Coronary artery (tissue), 2 donors: ENCODE data around the gene ZNF541.

ENCODE experiments used
- DNase-seq: peaks from one replicate; pipeline ENCODE4 v3.0.0-alpha.2; 2017; ENCODE audit warnings: low spot score
- H3K27ac ChIP-seq, 2 donors: fragments of 200-600 bp; sonication (generic); one replicate each; pipeline ENCODE4 v1.5.1; 2016 to 2019
- H3K4me3 ChIP-seq: fragments of 200-600 bp; sonication (generic); 2 replicates; pipeline ENCODE4 v1.5.1; 2016; ENCODE audit warnings: mild to moderate bottlenecking, moderate library complexity
- TF ChIP-seq, protein P1 (sequence below): fragments of 200-600 bp; sonication (generic); IDR thresholded peaks from one replicate; pipeline ENCODE4 v1.5.1; 2019; ENCODE audit warnings: antibody characterized with exemption

Gene ZNF541

DNA sequence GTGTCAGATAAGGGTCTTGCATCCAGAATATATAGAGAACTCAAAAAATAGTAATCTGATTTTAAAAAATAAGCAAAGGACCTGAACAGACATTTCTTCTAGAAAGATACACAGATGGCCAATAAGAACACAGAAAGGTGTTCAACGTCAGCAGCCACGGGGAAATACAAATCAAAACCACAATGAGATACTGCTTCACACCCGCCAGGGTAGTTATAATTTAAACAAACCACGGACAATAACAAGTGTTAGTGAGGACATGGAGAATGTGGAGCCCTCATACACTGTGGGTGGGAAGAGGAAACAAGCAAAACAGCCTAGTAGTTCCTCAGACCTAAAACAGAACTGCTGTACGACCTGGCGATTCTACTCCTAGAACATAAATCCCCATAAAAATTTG lies 31.4 kb downstream of the ZNF541 start:
- TF ChIP-seq, protein P1, sequence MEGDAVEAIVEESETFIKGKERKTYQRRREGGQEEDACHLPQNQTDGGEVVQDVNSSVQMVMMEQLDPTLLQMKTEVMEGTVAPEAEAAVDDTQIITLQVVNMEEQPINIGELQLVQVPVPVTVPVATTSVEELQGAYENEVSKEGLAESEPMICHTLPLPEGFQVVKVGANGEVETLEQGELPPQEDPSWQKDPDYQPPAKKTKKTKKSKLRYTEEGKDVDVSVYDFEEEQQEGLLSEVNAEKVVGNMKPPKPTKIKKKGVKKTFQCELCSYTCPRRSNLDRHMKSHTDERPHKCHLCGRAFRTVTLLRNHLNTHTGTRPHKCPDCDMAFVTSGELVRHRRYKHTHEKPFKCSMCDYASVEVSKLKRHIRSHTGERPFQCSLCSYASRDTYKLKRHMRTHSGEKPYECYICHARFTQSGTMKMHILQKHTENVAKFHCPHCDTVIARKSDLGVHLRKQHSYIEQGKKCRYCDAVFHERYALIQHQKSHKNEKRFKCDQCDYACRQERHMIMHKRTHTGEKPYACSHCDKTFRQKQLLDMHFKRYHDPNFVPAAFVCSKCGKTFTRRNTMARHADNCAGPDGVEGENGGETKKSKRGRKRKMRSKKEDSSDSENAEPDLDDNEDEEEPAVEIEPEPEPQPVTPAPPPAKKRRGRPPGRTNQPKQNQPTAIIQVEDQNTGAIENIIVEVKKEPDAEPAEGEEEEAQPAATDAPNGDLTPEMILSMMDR: no peak
- DNase-seq: no peak
- Histone ChIP-seq H3K4me3 (no peak overlapping the region), H3K27ac (no peak overlapping the region)

DNA sequence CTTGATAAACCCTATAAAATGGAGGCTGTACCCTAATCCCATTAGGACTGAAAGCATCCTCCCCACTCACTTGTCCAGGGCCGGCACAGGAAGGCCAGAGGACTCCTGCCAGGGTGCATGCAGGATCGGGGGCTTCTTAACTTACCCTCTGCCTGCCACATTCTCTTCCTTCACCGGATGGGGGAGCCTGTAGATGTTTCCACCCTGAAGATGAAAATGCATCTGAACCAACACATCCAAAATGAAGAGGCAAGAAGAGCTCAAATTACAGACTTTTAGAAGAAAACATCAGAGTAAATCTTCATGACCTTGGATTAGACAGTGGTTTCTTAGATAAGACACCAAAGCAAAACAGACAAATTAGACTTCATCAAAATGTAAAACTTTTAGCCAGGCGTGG lies 32.2 kb downstream of the ZNF541 start:
- TF ChIP-seq, protein P1: no peak
- Histone ChIP-seq H3K27ac (no peak overlapping the region), H3K4me3 (no peak overlapping the region)
- DNase-seq: no peak

DNA sequence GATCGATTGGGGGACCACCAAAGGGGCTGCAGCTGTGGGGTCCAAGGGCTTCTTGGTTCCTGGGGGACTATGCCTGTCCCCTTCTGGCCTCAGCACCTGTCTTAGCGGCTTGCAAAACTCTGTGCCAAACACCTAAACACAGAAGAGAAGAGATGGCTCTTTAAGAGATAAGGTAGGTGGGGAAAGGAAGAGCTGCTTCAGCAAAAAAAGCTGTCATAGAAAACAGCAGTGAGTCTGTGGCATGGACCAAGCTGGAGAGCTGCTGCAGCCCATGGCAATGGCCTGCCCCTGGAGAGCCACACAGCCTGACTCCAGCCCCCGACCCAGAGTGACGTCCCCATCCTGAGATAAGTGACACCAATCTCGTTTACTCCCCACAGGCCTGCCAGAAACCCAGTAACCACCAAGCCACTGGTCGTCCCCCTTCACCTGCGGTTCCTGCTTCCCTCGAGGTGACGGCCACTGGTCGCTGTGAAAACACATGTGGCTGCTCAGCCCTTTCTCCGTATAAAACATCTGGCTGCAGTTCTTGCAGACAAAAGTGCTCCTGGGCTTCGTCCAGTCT lies 33.1 kb downstream of the ZNF541 start:
- TF ChIP-seq, protein P1: no peak

DNA sequence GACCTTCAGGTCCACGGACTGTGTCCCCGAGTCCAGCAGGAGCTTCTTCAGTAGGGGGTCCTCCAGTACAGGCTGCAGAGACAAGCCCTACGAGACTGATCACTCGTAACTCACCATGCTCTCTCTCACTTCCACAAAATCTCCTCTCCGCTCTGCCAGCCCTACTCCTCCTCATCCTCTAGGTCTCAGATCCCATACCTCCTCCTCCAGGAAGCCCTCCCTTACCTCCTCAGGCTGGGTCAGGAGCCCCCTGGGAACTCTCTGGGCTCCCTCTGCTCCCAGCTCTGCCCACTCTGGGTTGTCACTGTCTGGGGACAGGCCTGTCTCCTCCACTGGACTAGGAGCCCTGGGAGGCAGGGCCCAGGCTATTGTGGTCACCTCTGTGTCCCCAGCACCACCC lies 34.1 kb downstream of the ZNF541 start:
- DNase-seq: no peak
- no peak overlapping the region for H3K4me3 ChIP-seq
- H3K27ac ChIP-seq: no peak overlapping the region
- TF ChIP-seq, protein P1: no peak

More for the DNA sequence above, 33.1 kb downstream of the ZNF541 start:
- DNase-seq: no peak
- Histone ChIP-seq H3K27ac (no peak overlapping the region), H3K4me3 (no peak overlapping the region)

DNA sequence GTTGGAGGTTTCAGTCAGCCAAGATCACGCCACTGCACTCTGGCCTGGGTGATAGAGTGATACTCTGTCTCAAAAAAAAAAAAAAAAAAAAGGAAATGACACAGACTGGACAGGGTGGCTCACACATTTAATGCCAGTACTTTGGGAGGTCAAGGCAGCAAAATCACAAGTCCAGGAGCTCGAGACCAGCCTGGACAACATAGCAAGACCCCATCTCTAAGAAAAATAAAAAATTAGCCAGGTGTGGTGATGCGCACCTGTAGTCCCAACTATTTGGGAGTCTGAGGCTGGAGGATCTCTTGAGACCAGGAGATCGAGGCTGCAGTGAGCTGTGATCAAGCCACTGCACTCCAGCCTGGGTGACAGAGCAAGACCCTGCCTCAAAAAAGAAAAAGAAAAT lies 35.5 kb downstream of the ZNF541 start:
- H3K4me3 ChIP-seq: no peak overlapping the region
- H3K27ac ChIP-seq: no peak overlapping the region
- DNase-seq: no peak
- TF ChIP-seq, protein P1: no peak

DNA sequence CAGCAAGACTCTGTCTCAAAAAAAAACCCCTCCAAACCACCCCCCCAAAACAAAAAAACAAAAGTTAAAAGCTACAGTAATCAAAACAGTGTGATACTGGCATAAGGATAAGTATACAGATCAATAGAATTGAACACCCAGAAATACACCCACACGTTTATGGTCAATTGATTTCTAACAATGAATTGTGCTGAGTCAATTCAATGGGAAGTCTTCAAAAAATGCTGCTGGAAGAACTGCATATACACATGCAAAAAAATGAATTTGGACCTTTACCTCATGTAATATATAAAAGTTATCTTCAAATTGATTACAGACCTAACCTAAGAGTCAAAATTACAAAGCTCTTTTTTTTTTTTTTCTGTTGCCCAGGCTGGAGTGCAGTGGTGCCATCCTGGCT lies 38.3 kb downstream of the ZNF541 start:
- no peak for DNase-seq
- Histone ChIP-seq H3K27ac (no peak overlapping the region), H3K4me3 (no peak overlapping the region)
- TF ChIP-seq, protein P1: no peak

DNA sequence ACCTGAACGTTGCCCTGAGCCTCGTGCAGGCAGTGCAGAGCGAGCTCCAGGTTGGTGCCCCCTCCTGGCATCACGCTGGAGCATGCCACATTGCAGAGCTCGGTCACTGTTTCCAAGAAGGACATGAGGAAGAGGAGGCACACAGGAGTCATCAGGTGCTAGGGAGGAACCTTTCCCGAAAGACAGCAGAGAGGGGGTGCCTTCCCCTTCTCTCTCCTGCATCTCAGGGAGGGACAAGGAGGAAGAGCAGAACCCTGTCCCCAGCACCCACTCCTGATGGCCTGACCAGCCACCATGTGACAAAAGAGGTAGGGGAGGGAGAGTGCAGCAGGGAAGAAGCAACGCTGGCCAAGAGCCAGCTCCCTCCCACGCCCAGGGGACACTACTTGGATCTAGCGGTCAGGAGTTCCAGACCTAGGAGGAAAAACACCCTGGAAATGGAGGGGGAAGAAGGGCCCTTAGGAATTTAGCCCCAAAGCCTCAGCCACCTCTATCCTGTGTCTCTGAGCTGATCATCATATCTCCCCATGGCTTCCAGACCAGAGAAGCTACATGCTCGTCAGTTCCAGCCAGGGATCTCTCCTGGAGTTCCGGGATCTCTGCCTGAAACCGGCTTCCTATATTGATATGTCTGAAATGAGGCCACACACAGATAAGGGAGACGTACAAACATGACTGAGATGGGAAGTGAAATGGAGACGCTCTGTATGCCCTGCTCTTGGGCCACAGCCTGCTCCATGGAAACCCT lies 41.1 kb downstream of the ZNF541 start:
- DNase-seq: no peak
- Histone ChIP-seq H3K27ac (no peak overlapping the region), H3K4me3 (no peak overlapping the region)
- TF ChIP-seq, protein P1: no peak
